Duodenal mucosa (tissue), 2 donors: ENCODE measurements around the gene MCTP2.

Experiments used
- H3K27ac ChIP-seq: one replicate; pipeline ENCODE4 v1.7.0; 2013; ENCODE audit warnings: low read depth, low read length
- H3K27me3 ChIP-seq, 2 donors: one replicate each; pipeline ENCODE4 v1.7.0; 2013; ENCODE audit warnings: low read length in 2 of 2, control low read depth in 1 of 2; ENCODE audit not compliant: insufficient read depth in 2 of 2, control insufficient read depth in 1 of 2
- H3K36me3 ChIP-seq, 2 donors: one replicate each; pipeline ENCODE4 v1.7.0; 2013; ENCODE audit warnings: low read length in 2 of 2, control low read depth in 1 of 2; ENCODE audit not compliant: insufficient read depth in 2 of 2, control insufficient read depth in 1 of 2
- H3K4me1 ChIP-seq, 2 donors: one replicate each; pipeline ENCODE4 v1.7.0; 2013; ENCODE audit warnings: low read length in 2 of 2, control low read depth in 1 of 2; ENCODE audit not compliant: insufficient read depth in 2 of 2, control insufficient read depth in 1 of 2
- H3K4me3 ChIP-seq, 2 donors: one replicate each; pipeline ENCODE4 v1.7.0; 2013; ENCODE audit warnings: low read length in 2 of 2, low read depth in 1 of 2
- H3K9ac ChIP-seq, 2 donors: one replicate each; pipeline ENCODE4 v1.7.0; 2013; ENCODE audit warnings: low read length in 2 of 2, low read depth in 1 of 2
- H3K9me3 ChIP-seq, 2 donors: one replicate each; pipeline ENCODE4 v1.7.0; 2013; ENCODE audit warnings: low read length in 2 of 2, control low read depth in 1 of 2; ENCODE audit not compliant: control insufficient read depth in 1 of 2

MCTP2 gene

DNA sequence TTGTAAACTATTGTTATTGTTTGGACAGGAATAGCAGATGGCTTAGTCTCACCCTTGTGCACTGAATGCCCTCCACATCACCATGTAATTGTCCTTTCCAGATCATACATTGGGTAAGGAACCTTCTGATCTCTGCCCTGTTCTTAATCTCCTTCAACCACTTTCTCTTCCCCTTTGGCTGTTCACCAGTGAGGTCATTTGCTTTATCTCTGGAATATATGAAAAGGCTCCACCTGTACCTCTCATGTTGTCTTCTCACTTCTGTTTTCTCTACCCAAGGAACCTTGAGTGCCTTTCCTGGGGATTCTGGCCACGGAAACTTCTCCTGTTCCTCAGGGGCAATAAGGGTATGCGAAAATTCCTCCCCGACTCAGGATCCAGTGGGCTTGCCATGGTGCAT is 28.5 kb downstream of the MCTP2 start:
- Histone ChIP-seq H3K27me3 (no peaks in the 10 kb centered on the region), H3K4me1 (peaks cover 6 to 38% of the 10 kb centered on the region in 2 donors), H3K36me3 (no peaks in the 10 kb centered on the region), H3K27ac (no peak overlapping the region), H3K9ac (no peak overlapping the region), H3K9me3 (no peaks in the 10 kb centered on the region), H3K4me3 (no peak overlapping the region)

DNA sequence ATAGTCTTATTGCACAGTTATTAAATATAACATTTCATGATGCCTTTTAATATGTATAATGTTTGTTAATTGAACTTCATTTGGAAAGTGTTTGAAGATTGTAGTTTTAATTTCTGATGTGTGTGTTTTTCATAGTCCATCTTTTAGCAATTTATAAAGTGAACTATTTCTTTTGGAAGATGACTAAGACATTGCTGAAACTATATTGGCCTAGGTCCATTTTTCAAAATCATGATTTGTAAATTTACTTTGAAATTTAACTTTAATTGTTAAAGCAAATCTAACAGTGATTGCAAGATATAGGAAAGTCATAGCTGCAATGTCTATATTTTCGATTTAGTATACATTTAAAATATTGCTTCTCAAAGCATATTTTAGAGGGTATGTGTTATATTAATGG is 30.8 kb downstream of the MCTP2 start:
- Histone ChIP-seq H3K27me3 (no peaks in the 10 kb centered on the region), H3K9ac (no peak overlapping the region), H3K4me3 (no peak overlapping the region), H3K9me3 (no peaks in the 10 kb centered on the region), H3K4me1 (peaks cover 6 to 22% of the 10 kb centered on the region in 2 donors), H3K36me3 (no peaks in the 10 kb centered on the region), H3K27ac (no peak overlapping the region)

DNA sequence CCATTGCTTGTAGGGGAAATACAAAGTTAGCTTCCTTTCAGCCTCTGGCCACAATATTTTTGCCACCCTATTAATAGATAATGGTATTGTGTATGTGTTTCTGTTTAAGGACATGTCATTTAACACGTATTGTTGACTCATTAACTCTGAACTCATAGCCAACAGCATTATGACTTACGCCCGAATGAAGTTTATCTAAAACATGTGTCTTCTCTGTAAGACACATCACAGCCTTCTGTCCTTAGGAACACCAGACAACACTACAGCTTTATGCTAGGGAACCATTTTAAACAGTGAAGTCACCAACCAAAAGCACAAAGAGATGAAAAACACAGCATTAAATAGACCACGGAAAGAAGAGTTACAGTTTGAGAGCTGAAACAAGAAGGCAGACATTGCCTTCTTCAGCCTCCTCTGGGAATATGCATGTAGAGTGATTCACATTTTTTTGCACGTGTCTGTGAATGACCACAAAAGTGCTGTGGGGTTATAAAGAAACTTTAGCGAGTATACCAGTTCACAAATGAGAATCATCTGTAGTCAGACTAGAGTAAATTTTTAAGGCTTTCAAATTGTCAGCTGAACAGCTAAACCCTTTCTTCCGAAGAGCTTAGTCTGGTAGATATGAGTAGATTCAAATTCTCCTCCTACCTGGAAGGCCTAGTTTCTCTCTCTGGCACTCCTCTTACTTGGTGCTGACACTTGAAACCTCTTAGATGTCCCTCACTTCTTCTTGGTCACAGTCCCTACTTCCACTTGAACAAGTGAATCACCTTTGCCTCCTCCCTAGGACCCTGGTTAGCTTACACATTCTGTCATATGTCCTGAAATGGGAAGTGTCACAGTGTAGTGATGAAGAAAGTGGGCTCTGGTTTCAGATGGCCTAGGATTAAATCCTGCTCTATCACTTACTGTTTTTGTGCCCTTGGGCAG is 32.2 kb downstream of the MCTP2 start:
- Histone ChIP-seq H3K36me3 (no peaks in the 10 kb centered on the region), H3K4me3 (no peak overlapping the region), H3K4me1 (peaks cover 6 to 20% of the 10 kb centered on the region in 2 donors), H3K9me3 (no peaks in the 10 kb centered on the region), H3K27me3 (no peaks in the 10 kb centered on the region), H3K9ac (no peak overlapping the region), H3K27ac (no peak overlapping the region)

DNA sequence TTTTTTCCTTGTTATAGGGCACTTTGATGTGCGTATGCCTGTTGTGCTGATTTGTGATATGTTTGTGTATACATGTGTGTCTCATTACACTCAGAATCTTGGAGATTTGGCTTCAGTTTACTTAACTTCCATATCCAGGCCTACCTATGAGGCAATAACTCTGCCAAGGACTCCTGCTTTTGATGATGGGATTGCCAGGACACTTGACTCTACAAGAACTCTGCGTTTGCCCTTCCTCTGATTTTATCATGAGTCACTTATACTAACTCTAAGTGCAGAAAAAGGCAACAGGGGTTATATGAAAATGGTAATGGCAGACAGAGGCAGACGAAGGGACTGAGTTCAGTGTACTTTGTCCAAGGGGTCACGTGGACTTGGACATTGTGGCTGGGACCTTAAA is 33.6 kb downstream of the MCTP2 start:
- Histone ChIP-seq H3K27me3 (no peaks in the 10 kb centered on the region), H3K27ac (no peak overlapping the region), H3K4me3 (no peak overlapping the region), H3K9me3 (no peaks in the 10 kb centered on the region), H3K36me3 (no peaks in the 10 kb centered on the region), H3K4me1 (peaks cover 5 to 8% of the 10 kb centered on the region in 2 donors), H3K9ac (no peak overlapping the region)

DNA sequence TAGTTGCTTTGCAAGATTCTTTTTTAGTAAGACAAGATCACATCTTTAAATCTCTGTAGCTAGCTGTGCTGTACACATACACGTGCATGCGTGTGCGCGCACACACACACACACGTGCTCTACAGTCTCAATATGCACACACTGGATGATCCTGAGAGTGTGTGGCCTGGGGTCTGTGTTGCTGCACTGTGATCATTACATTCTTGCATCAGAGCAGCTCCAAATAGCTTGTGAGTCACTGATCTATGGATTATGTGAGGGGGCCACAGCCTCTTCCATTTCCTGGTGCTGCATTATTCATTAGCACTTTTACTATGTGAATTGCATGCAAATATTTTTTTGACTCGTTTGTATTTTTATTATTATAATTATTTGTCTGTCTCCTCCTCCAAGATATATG is 34.6 kb downstream of the MCTP2 start:
- Histone ChIP-seq H3K27me3 (no peaks in the 10 kb centered on the region), H3K4me3 (no peak overlapping the region), H3K9me3 (no peaks in the 10 kb centered on the region), H3K27ac (no peak overlapping the region), H3K4me1 (peaks cover 0 to 8% of the 10 kb centered on the region in 2 donors), H3K36me3 (no peaks in the 10 kb centered on the region), H3K9ac (no peak overlapping the region)

DNA sequence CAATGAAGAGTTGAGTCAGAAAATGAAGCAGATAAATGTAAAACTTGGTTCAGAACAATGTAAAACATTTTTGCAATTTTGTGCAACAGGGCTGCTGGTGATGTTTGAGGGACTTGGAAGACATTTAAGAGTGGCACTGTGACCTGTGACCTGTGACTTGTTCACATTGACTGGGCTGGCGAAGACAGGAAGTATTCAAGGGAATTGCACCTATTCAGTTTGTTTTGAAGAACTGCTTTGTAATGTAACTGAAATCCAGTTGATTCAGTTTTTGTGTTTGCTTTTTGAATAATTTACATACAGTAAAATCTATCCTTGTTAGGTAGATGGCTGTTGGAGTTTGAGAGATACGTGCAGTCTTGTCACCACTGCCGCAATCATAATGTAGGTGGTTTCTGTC is 35.4 kb downstream of the MCTP2 start:
- H3K36me3 ChIP-seq, result no peaks in the 10 kb centered on the region
- no peak overlapping the region for H3K27ac ChIP-seq
- H3K27me3 ChIP-seq, result no peaks in the 10 kb centered on the region
- peaks cover 2 to 16% of the 10 kb centered on the region in 2 donors for H3K4me1 ChIP-seq
- no peaks in the 10 kb centered on the region for H3K9me3 ChIP-seq
- H3K4me3 ChIP-seq, result no peak overlapping the region
- no peak overlapping the region for H3K9ac ChIP-seq

DNA sequence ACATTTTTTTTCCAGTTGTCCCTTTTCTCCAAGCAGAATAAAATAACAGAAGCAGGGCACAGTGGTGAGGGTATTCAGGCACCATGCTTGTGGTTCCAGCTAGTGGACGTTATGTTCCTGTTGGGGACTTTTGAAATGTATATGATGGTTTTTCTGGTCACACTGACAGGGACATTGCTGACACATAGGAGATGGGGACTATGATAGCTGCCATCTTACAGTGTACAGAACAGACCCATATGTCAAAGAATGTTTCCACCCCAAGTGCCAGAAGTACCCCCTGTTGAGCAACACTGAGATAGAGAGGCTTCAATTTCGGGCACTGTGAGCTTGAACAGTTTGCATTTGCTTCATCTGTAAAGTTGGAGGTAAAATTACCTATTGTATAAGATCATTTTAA is 38.6 kb downstream of the MCTP2 start:
- Histone ChIP-seq H3K27me3 (no peaks in the 10 kb centered on the region), H3K4me3 (no peak overlapping the region), H3K9ac (no peak overlapping the region), H3K9me3 (no peaks in the 10 kb centered on the region), H3K27ac (no peak overlapping the region), H3K36me3 (no peaks in the 10 kb centered on the region), H3K4me1 (peaks cover 12 to 26% of the 10 kb centered on the region in 2 donors)

DNA sequence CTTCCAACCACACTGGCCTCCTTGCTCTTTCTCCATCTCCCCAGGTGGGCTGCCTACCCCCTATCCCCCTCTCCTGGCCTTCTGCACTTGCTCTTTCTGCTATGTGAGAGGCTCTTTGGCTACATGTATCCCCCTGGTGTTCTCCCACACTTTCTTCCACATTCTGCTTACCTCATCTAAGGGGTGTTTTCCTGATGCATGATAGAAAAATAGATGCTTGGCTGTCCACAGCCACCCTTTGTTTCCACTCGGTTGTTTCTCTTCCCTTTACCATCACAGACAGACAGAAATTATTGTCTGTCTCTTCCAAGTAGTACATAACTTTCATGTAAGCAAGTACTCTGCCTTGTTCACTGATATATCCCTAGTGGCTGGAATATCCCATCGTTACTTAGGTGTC is 39.2 kb downstream of the MCTP2 start:
- peaks cover 12 to 26% of the 10 kb centered on the region in 2 donors for H3K4me1 ChIP-seq
- no peaks in the 10 kb centered on the region for H3K9me3 ChIP-seq
- no peaks in the 10 kb centered on the region for H3K36me3 ChIP-seq
- H3K9ac ChIP-seq, result no peak overlapping the region
- H3K4me3 ChIP-seq, result no peak overlapping the region
- H3K27me3 ChIP-seq, result no peaks in the 10 kb centered on the region
- H3K27ac ChIP-seq, result no peak overlapping the region

DNA sequence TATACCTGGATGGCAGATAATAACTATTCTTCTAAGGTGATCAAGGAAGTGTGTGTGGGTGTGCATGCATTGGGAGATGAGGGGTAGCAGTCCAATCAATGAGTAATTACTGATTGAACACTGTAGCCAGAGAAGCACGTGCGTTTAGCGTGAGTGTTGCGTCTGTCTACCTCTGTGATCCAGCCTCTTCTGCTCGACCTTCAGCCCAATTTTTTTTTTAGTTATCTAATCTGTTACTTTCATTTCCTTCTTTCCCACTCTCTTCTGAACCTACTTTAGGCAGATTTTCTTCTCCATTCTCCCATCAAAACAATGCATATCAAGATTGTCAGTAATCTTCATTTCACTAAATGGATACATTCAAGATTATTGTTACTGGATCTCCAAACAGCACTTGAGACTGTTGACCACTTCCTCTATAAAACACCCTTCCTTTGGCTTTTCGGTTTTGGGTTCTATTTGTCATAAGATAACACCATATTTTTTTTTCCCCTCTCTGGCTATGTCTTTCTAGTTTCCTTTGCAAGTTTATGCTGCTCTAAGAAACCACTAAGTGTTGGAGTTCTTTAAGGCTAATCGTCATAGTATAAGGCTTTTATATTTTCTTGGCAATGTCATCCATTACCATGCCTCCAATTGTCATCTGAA is 41.0 kb downstream of the MCTP2 start:
- no peak overlapping the region for H3K27ac ChIP-seq
- no peak overlapping the region for H3K4me3 ChIP-seq

DNA sequence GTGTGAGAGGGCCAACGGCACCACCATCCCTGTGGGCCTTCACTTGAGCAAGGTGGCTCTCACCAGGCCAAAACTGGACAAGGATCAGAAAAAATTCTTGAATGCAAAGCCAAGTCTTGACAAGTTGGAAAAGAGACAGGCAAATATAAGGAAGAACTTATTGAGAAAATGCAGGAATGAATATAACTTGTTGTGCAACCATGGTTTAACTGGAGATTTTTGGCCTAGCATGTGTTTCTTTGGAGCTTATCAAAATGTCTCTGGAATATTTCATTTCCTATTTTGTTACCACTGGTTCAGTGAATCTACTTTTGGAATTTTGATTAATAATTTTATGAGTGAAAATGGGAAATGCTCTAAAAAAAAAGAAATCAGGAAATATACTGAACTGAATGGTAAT is 42.5 kb downstream of the MCTP2 start:
- Histone ChIP-seq H3K9me3 (no peaks in the 10 kb centered on the region), H3K4me3 (no peak overlapping the region), H3K27ac (no peak overlapping the region)

More for the DNA sequence above, 41.0 kb downstream of the MCTP2 start:
- no peak overlapping the region for H3K9ac ChIP-seq
- no peaks in the 10 kb centered on the region for H3K36me3 ChIP-seq
- H3K27me3 ChIP-seq, result no peaks in the 10 kb centered on the region
- peaks cover 12 to 26% of the 10 kb centered on the region in 2 donors for H3K4me1 ChIP-seq
- no peaks in the 10 kb centered on the region for H3K9me3 ChIP-seq

More for the DNA sequence above, 42.5 kb downstream of the MCTP2 start:
- Histone ChIP-seq H3K36me3 (no peaks in the 10 kb centered on the region), H3K4me1 (peaks cover 12 to 26% of the 10 kb centered on the region in 2 donors), H3K27me3 (no peaks in the 10 kb centered on the region), H3K9ac (no peak overlapping the region)
